ENCODE results near the gene SORBS2. TPM values are rescaled to one million over a fixed set of nuclear protein-coding genes. Genes with fewer than 3 reads are reported as not detected.

SORBS2 gene, protein sequence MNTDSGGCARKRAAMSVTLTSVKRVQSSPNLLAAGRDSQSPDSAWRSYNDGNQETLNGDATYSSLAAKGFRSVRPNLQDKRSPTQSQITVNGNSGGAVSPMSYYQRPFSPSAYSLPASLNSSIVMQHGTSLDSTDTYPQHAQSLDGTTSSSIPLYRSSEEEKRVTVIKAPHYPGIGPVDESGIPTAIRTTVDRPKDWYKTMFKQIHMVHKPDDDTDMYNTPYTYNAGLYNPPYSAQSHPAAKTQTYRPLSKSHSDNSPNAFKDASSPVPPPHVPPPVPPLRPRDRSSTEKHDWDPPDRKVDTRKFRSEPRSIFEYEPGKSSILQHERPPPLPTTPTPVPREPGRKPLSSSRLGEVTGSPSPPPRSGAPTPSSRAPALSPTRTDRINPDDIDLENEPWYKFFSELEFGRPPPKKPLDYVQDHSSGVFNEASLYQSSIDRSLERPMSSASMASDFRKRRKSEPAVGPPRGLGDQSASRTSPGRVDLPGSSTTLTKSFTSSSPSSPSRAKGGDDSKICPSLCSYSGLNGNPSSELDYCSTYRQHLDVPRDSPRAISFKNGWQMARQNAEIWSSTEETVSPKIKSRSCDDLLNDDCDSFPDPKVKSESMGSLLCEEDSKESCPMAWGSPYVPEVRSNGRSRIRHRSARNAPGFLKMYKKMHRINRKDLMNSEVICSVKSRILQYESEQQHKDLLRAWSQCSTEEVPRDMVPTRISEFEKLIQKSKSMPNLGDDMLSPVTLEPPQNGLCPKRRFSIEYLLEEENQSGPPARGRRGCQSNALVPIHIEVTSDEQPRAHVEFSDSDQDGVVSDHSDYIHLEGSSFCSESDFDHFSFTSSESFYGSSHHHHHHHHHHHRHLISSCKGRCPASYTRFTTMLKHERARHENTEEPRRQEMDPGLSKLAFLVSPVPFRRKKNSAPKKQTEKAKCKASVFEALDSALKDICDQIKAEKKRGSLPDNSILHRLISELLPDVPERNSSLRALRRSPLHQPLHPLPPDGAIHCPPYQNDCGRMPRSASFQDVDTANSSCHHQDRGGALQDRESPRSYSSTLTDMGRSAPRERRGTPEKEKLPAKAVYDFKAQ (N-terminal part only)
- 0.74 and 24.5 TPM in 2 replicates for polyA plus RNA-seq

DNA sequence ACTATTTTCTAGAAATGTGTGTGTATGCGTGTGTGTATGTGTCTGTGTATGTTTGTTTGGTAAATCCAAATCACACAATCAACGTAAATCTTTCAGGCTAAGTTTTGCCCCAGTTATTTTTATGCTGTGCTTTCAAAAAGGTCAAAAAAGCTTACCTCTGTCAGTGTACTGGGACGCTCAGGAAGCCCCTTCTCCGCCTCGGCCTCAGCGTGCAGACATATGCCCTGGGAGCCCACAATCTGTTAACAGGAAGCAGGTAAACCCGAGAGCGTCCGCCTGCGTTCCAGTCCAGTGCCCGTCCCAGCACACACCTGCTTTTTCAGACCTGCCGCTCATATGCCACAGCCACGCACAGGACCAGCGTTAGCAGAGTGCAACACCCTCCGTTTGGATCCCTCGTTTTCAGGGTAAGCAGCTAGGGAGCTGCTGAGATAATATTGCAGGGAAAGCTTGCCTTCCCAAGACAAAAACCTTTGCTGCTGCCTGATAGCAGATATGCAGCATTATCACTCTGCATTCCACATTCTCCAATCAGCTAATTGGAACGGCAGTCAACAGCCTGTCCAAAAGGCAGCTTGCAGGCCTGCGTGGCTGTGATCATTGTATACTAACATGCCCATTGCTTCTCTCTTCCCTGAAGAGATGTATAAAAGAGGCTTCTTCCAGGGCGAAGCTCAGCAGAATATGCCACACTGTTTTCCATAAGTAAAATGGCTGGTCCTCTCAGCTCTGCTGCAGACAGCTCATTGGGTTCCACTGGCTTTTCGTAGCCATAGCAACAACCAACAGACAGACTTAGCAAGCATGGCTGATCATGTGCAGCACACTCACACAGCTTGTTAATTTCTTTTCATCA is at the start of gene SORBS2:
SORBS2 (minus strand) TSS at position 686 of the 856 bp plus-strand sequence. CDS start 121,623 bp downstream, outside the sequence.

All from Purkinje cell (primary cell).